GM12873 (cell line): ENCODE measurements around the gene NOD2.
A peak's percentile ranks its signal among the peaks of the same experiment; 100 is the strongest.

Source experiments
- CTCF ChIP-seq: IDR thresholded peaks from 2 replicates; pipeline ENCODE4 v1.5.1; 2012; ENCODE audit warnings: low read depth, mild to moderate bottlenecking, moderate library complexity, low read length, control low read depth; ENCODE audit not compliant: insufficient read depth; ENCODE audit errors: missing control alignments

The NOD2 gene

GRCh38 chr16:50673496-50674275 is 19.7 kb upstream of the NOD2 start:
- no peak for TF ChIP-seq CTCF

- TF ChIP-seq CTCF = no peak
These were observed 18.6 kb upstream of the NOD2 start for GRCh38 chr16:50674831-50675230.

GRCh38 chr16:50675686-50676610 is 17.5 kb upstream of the NOD2 start:
- TF ChIP-seq CTCF = no peak

GRCh38 chr16:50676684-50677225 is 16.7 kb upstream of the NOD2 start:
- TF ChIP-seq CTCF = no peak

GRCh38 chr16:50677351-50677750 is 16.1 kb upstream of the NOD2 start:
- TF ChIP-seq CTCF = peak; percentile 80

GRCh38 chr16:50678531-50678930 is 14.9 kb upstream of the NOD2 start:
- TF ChIP-seq CTCF = no peak

- TF ChIP-seq CTCF = no peak
These were observed 14.1 kb upstream of the NOD2 start for GRCh38 chr16:50679266-50679665.
